NOMO-1 (cell line): ENCODE data around the gene GNAO1.
A peak's percentile ranks its signal among the peaks of the same experiment; 100 is the strongest.

ENCODE experiments used
- DNase-seq, 2 experiments: peaks; one replicate each; lab custom pipeline; 2025; ENCODE audit not compliant: unreplicated experiment in 2 of 2; lab: John Stamatoyannopoulos, UW

GNAO1 gene

DNA sequence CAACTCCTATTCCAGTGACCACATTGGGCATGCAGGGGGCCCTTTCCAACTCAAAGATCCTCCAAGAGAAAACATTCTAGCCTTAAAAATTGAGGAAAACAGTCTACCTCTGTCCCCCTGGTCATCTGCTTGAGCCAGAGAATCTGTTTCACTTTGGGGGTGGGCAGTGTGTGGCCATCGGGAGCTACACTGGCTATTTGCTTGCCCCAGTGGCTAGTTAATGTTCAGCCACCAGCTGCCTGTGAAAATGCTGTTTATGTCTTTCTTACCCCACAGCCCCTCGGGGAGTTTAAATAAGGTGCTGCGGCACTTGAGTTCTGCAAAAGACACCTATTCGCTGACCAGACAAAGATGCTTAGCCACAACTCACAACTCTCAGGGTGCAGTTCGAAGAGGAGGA is 43.4 kb downstream of the GNAO1 start:
- no peak for DNase-seq

DNA sequence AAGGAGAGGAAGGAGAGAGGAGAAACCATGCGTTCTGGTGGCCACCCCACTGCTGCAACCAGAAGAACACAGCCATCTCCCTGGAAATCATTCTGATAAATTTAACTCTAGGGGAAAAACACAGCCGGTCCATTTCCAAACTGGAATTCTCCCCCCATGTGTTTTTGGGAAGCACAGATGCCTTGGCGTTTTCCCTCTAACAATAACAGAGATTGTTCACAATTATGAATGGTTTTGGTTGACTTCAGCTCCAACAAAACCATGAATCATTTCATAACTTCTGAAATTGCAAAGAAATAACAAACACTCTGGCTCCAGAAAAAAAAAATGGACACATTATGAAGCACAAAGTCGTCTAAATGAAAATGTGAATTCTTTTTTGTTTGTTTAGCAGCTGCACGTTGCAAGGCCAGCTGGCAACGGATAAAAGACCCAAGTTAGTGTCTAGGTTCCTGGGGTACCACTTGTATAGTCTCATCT is 46.2 kb downstream of the GNAO1 start:
- no peak for DNase-seq

DNA sequence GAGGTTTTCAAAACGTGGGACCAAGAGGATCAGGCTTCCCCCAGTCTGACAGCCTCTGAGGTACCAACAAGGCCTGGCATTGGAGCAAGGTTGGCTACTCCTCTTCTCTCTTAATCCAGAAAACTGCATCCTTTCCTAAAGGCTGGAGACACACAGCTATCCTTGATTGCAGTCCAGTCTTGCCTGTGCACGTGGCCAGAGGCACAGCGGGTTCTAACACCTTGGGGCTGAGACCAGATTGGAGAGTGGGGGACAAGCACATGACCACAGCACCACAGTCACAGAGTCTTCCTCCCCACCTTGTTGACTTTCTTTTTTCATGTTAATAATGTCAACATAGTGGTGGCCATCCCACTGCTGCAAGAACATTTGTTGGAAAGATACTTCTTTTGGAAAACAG is 46.9 kb downstream of the GNAO1 start:
- no peak for DNase-seq

DNA sequence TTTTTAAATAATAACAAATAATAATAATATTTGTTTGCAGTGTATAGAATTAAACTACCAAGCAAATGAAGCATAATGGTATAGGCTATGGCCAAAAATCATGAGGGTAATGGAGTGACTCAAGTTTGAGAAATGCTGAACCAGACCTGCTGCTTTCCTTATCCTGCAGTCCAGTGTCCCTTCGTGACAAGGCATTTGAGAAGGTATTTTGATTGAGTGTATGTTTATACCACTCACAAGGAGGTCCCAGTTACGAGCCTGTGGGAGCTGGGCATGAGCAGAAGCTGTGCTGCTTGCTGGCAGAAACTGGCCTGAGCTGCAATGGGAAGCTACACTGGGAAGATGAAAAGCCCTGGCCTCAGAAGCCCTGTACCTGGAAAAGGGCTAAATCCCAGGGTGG is 50.3 kb downstream of the GNAO1 start:
- no peak for DNase-seq

GRCh38 chr16:56242740-56243139 is 51.5 kb downstream of the GNAO1 start:
- no peak for DNase-seq

GRCh38 chr16:56244612-56245011 is 53.3 kb downstream of the GNAO1 start:
- no peak for DNase-seq

- DNase-seq, result no peak
Measured at GRCh38 chr16:56245197-56245596, 53.9 kb downstream of the GNAO1 start.

DNA sequence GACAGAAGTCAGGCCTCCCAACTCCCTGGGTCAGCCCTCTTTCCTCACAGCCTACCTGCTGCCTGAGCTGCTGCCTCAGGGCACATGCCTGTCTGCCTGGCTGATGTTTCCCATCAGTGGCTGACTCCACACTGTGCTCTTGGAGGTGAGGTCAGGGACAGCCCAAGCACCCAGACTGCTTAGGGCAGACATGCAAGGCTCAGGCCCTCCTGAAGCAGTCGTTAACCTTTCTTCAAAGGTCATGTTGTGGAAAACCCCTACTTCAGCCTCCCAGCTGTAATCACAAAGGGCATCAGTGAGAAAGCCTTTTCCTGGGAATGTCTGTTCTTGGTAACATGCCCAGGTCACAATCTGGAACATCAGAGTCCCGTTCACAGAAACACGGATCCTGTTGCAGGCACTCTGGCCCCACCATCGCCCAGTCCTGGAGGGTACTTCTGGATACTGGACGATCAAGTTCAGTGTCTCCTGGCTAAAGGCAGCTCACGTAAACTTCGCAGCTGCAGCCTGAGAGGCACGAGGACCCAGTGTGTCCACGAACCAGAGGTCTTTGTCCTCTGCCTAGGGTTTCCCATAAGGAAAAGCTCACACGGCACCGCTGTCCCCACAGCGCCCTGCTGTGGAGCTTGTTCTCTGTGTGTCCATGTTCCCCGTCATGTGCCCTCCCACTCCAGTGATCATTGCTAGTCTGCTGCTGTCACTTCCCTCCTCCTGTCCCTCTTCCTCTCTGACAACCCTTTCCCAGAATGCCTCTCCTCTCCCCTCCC is 54.9 kb downstream of the GNAO1 start:
- DNase-seq, result no peak

GRCh38 chr16:56247018-56247417 is 55.7 kb downstream of the GNAO1 start:
- no peak for DNase-seq

GRCh38 chr16:56247808-56248207 is 56.5 kb downstream of the GNAO1 start:
- no peak for DNase-seq

DNA sequence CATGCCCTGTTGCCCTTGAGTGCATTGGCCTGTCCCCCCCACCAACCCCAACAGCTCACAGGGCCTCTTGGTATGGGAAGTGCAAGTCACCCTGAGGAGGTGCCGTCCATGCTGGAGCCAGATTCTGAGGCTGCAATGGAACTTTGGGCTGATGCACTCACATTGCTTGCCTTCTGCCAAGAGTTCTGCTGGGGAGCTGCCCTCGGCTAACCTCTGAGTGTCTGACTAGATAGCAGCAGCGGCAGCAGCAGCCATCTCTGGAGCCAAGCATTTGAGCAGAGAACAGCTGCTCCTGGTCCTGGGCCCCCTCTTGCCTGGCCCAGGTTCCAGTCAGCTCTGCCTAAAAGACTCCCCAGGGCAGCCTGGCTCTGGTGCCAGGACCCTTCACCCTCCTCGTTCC is 61.5 kb downstream of the GNAO1 start:
- no peak for DNase-seq

- no peak for DNase-seq
Measured at GRCh38 chr16:56255904-56256303, 64.6 kb downstream of the GNAO1 start.

- no peak for DNase-seq
Measured at GRCh38 chr16:56257239-56257638, 66.0 kb downstream of the GNAO1 start.

GRCh38 chr16:56257666-56258342 is 66.5 kb downstream of the GNAO1 start:
- no peak for DNase-seq

DNA sequence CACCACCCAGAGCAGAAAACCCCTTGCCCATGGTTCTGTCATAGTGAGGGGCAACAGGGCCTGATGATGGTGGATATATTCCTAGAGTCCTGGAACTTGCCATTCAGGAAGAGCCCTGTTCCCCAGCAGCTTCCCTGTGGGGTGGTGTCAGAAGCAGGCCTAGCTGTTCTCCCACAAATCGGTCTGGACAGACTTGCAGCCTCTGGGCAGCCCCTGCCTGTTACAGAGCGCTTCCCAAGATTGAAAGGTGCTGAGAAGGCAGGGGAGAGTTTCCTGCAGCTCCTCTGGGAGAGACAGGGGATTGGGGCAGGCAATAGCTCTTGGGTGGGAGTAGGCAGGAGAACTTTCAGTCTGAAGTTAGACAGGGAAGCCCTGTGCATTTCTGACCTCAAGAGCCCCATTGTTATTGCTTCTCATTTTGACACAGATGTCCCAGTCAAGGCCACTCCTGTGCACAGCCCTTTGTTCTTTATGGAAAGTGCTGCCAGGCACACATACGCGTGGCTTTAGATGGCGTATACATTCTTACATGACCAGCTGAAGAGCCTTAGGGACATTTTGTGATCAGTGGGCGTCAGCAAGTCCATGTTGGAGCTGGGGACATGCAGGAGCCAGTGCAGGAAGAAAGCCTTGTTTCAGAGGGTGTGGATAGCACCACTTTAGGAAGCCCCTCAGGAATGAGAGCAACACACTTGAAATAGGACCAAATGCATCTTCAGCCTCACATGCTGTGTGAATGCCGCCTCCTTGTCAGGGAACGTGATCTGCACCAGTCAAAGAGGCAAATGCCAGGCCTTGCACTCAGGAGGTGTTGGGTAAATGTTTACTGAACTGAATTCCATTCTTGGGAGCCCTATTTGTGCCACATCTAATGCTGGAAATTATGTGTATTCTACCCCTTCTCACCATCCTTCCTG is 67.5 kb downstream of the GNAO1 start:
- no peak for DNase-seq

- DNase-seq, result no peak
Measured at GRCh38 chr16:56259425-56259779, 68.1 kb downstream of the GNAO1 start.

DNA sequence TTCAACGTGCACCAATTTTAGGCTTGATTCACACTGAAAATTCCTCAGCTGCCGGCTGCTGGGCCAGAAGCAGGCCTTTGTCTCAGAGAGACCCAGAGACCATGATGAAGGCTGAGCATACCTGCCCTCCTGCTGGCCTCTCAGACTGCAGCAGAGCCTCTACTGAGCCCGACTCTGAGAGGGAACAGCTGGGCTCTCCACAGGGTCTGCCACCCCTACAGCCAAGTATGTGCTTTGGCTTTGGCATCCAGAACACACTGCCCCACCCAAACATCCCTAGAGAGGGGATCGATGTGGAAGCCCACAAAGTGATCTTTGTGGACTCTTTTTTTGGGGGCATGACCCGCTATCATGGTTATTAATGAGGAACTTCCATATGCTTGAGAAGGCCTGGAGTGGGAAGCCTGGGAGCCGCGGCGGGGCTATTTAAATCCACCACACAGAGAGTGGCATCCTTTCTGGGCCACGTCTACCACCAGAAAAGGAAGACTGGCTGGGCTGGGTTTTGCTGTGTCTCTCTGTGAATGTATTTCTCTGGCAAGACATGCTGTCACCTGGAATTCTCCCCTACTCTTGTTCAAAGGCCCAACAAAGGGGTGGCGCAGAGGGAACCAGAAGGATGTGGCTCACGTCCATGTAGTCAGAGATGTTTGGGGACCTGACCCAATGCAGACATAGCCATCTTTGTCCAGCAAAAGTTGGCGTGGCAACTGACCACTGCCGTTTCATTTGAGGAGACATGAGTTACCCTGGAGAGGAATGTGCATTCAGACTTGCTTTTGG is 69.3 kb downstream of the GNAO1 start:
- DNase-seq, result no peak

DNA sequence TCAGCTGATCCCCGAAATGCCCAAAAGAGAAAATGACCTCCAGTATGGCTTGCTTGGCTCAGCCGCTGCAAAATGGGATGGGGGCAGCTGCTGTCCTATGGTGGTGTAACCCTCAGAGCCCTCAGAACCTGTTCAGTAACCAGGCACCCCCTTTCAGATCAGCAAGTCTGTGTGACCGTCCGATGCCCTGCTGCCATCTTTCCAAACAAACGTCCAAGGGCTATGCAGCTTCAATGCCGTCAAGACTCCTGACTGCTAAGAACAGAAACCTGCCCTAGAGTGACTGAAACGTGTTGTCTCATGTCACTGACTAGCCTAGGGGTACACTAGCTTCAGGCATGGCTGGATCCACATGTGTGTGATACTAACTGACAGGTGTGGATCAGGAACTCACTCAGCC is 70.4 kb downstream of the GNAO1 start:
- no peak for DNase-seq

GRCh38 chr16:56262148-56262547 is 70.9 kb downstream of the GNAO1 start:
- peak; percentile 13 to 19 for DNase-seq

GRCh38 chr16:56262551-56263245 is 71.4 kb downstream of the GNAO1 start:
- no peak for DNase-seq
